GM19240 (cell line): ENCODE measurements around the gene SCMH1.
A peak's percentile ranks its signal among the peaks of the same experiment; 100 is the strongest.

Experiments
- DNase-seq: peaks from one replicate; pipeline ENCODE4 v3.0.0; 2011; ENCODE audit warnings: low spot score; ENCODE audit not compliant: insufficient read length

The SCMH1 gene

DNA sequence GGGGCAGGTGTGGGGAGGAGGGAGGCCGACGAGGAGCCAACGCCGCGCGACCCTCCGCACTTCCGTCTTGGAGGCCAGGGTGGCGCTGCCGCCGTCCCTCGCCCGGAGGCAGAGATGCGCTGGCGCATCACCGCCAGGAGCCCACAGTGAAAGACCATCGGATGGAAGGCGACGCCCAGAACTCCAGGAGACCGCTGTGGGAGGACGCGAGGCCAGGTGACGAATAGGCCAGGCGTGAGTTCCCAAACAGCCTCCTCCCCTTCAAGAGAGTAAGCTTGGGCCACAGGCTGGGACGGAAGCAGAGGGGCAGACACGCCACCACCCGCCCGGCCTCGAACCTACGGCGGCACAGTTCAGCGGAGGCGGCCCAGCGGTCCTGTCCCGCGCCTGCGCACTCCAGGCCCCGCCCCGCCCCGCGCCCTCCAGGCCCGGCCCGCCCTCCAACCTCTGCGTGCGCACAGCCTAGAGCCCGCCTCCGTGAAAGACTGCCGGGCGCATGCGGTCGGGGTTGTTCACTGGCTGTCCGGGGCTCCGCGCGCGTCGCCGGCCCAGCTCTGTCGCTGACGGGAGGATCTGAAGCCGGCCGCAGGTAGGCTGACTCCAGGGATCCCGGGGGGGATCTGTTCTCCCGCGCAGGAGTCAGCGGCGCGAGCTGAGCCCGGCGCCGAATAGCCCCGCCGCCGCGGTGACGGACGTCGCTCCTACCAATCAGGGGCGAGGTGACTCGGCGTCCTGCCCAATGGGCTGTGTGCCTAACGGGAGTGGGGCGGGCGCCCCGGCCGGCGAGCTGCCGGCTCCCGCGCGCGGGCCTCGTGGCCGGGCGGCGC is 262.7 kb downstream of the SCMH1 start, which contains the start of gene CTPS1:
CTPS1 (plus strand) TSS at position 456 of the 827 bp plus-strand sequence. CDS start 3,595 bp downstream, outside the sequence.
- peak; percentile 93 for DNase-seq

DNA sequence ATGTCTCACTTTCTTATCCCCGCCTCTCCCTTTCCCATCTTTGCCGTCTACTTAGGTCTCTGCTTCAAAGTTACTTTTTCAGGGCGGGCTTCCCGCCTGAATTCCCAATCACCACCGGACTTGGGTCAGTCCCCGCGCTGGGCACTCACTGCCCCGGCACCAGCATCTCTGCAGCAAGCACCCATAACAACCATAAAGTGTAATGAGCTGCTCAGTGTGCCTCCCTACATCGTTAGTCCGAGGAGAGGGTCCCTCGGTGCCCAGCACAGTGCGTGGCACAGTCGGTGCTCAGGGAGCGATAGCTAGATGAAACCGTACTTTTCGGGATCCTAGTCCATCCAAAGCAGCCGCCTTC is 263.2 kb downstream of the SCMH1 start:
- DNase-seq, result no peak

DNA sequence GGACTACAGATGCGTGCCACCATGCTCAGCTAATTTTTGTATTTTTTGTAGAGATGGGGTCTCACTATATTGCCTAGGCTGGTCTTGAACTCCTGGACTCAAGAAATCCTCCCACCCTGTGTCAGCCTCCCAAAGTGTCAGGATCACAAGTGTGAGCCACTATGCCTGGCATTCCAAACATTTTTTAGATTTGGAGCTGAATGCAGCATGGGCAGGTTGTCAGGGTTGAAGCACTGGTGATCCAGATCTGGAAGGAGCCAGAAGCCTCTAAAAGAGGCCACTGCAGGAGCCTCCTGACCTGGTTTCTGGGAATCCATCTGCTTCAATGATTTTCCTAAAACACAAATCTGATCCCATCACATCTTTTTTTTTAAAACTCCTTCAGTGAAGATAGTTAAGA is 264.4 kb downstream of the SCMH1 start:
- DNase-seq, result no peak
